ENCODE data around the gene IQGAP3.

DNA sequence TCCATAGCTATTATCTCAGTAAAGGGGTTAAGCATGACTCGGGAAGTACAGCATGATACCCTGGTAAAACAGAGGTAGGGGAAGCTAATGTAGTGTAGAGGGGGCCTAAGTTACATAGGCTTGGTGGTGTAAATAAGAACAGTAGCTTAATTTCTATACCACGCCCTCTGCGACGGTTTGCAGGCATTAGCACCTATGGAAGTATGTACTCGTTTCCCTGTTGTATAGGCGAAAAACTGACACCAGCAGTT is 18.7 kb upstream of the IQGAP3 start:
- TF ChIP-seq EZH2 (optimal IDR thresholded peaks at IDR 0.05; ENCODE audit: low read depth, low read length) (no peak), CTCF (IDR thresholded peaks at IDR 0.05; ENCODE audit: low read length) (no peak)
